CD4-positive, alpha-beta memory T cell (primary cell): ENCODE measurements around the gene AHRR. TPM values are rescaled to one million over a fixed set of nuclear protein-coding genes. Genes with fewer than 3 reads are reported as not detected.

Experiments
- CTCF ChIA-PET: fragments of 350-600 bp; sonication (Branson Sonifier 250); formaldehyde crosslinking; loops from one replicate; lab custom pipeline; 2021; ENCODE audit warnings: inconsistent platforms; ENCODE audit not compliant: partially characterized antibody; lab: Charles Lee
- POLR2A ChIA-PET: fragments of 350-600 bp; sonication (Branson Sonifier 250); formaldehyde crosslinking; loops from one replicate; lab custom pipeline; 2021; ENCODE audit not compliant: partially characterized antibody; lab: Charles Lee
- DNase-seq, 5 donors: peaks; one replicate each; pipeline versions ENCODE4 v3.0.0 to v3.0.0-alpha.2; 2020 to 2022; ENCODE audit warnings: mixed read lengths in 1 of 5
- H3K27ac ChIP-seq: one replicate; pipeline ENCODE4 v1.7.0; 2013; ENCODE audit warnings: low read depth, low read length
- H3K27me3 ChIP-seq: 2 replicates; pipeline ENCODE4 v1.7.0; 2013; ENCODE audit warnings: mild to moderate bottlenecking, low read length, moderate library complexity; ENCODE audit not compliant: insufficient read depth
- H3K36me3 ChIP-seq: 2 replicates; pipeline ENCODE4 v1.7.0; 2013; ENCODE audit warnings: mild to moderate bottlenecking, low read length, moderate library complexity; ENCODE audit not compliant: insufficient read depth
- H3K4me1 ChIP-seq: 2 replicates; pipeline ENCODE4 v1.7.0; 2013; ENCODE audit warnings: mild to moderate bottlenecking, low read length, moderate library complexity; ENCODE audit not compliant: insufficient read depth
- H3K4me3 ChIP-seq, 2 donors: one replicate each; pipeline ENCODE4 v1.7.0; 2013; ENCODE audit warnings: low read length in 2 of 2, mild to moderate bottlenecking in 1 of 2
- H3K9me3 ChIP-seq, 2 donors: one replicate each; pipeline ENCODE4 v1.7.0; 2013; ENCODE audit warnings: low read length in 2 of 2, control low read depth in 1 of 2; ENCODE audit not compliant: control insufficient read depth in 1 of 2
- H3K27ac Mint-ChIP-seq, 7 donors: one replicate each; pipeline ENCODE4 v1.8.0; 2020 to 2021; ENCODE audit warnings: mixed read lengths in 7 of 7, mild to moderate bottlenecking in 6 of 7, inconsistent platforms in 3 of 7, moderate library complexity in 3 of 7
- H3K27me3 Mint-ChIP-seq, 2 donors: one replicate each; pipeline ENCODE4 v1.8.0; 2020 to 2021; ENCODE audit warnings: mixed read lengths in 2 of 2
- H3K36me3 Mint-ChIP-seq, 2 donors: one replicate each; pipeline ENCODE4 v1.8.0; 2020 to 2021; ENCODE audit warnings: mixed read lengths in 2 of 2, inconsistent platforms in 1 of 2, mild to moderate bottlenecking in 1 of 2
- H3K4me1 Mint-ChIP-seq, 4 donors: one replicate each; pipeline ENCODE4 v1.8.0; 2020 to 2021; ENCODE audit warnings: mixed read lengths in 4 of 4, mild to moderate bottlenecking in 1 of 4
- H3K4me3 Mint-ChIP-seq, 8 donors: one replicate each; pipeline ENCODE4 v1.8.0; 2020 to 2021; ENCODE audit warnings: mixed read lengths in 8 of 8, mild to moderate bottlenecking in 7 of 8, moderate library complexity in 6 of 8, inconsistent platforms in 3 of 8
- H3K9me3 Mint-ChIP-seq, 8 donors: one replicate each; pipeline ENCODE4 v1.8.0; 2020 to 2021; ENCODE audit warnings: mixed read lengths in 8 of 8, mild to moderate bottlenecking in 5 of 8, inconsistent platforms in 3 of 8, moderate library complexity in 1 of 8
- intact Hi-C: fragments of 100-400 bp; cut with micrococcal nuclease; formaldehyde crosslinking; loops from one replicate; pipeline ENCODE4 v1.15.1; 2023
- polyA plus RNA-seq, 2 donors: library from polyadenylated mRNA; unstranded; fragments of 300-500 nt; fragmentation: Illumina TruSeq; gene quantifications; one replicate each; pipeline ENCODE4 v1.2.3, GENCODE V29; 2021
- total RNA-seq, 2 experiments: library from RNA; stranded (reverse); gene quantifications; one replicate each; pipeline ENCODE4 v1.2.3, GENCODE V29; 2021

The AHRR gene
- total and polyA plus RNA-seq, 4 experiments from 2014 or later: 0.23 to 2.7 (median 0.74) TPM

DNA sequence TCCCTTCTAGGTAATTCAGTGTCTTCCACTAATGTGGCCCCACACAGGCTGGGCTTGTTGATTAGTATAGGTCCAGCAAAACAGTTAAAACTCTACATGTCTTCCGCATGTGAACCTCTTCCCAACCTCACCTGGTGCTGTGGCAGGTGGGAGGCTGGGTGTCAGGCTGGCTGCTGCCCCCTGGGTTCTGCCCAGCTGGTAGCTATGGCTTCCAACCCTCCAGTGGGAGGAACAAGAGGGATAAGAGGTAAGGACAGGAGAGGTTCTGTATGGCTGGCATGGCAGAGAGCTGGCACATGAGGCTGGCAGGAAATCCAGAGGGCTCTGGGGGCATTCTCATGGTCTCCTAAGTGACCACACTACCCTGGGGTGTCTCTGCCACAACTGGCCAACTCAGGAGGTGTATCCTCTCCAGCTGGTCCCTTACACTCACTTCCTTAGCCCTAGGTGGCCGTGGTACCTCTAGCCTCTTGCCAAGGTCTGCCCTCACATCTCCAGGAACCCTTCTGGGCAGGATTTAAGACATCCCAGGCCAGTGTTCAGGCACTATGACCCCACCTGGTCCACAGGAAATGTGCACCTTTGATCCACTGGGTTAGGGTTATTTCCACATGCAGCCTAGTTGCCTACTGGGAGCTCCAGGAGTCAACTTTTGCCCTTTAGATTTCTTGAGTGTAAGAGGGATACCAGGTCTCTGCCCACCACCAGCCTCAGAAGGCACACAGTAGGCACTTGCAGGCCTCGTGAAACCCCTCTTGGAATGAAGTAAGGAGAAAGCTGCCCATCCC lies 41.7 kb downstream of the AHRR start:
- POLR2A ChIA-PET: interaction anchor here (1.1 kb wide), 1 partner anchor 10 kb away, joined by 4 read pairs; no protein-coding TSS in a partner anchor
- H3K27me3 Mint-ChIP-seq: peaks cover 9 to 12% of the 10 kb centered on the region in 2 donors
- H3K27me3 ChIP-seq: no peaks in the 10 kb centered on the region
- no peaks in the 10 kb centered on the region for H3K36me3 ChIP-seq
- H3K36me3 Mint-ChIP-seq: no peaks in the 10 kb centered on the region
- H3K4me1 Mint-ChIP-seq: no peaks in the 10 kb centered on the region
- H3K4me3 Mint-ChIP-seq: no peak overlapping the region
- CTCF ChIA-PET: no interaction called here
- H3K4me1 ChIP-seq: no peaks in the 10 kb centered on the region
- DNase-seq: no peak
- no peaks in the 10 kb centered on the region for H3K9me3 ChIP-seq
- intact Hi-C loops: no loop called here
- no peak overlapping the region for H3K27ac ChIP-seq
- H3K9me3 Mint-ChIP-seq: peaks cover 0 to 31% (median 14%) of the 10 kb centered on the region in 8 donors
- H3K4me3 ChIP-seq: no peak overlapping the region
- H3K27ac Mint-ChIP-seq: no peak overlapping the region

DNA sequence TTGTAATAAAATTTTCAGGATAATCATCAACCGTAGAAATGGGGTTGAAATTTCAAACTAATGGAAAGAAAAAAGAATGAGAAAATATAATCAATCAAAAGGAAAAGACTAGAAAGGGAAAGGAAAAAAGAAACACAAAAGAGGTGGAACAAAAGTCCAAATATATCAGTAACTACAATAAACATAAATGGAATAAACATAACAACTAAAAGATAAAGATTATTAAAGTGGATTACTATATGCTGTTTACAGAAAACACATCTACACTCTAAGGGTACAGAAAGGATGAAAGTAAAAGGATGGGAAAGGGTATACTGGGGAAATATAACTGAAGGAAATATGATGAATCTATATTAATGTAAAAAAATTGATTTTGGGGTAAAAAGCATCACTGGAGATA lies 43.0 kb downstream of the AHRR start:
- no peaks in the 10 kb centered on the region for H3K27me3 ChIP-seq
- ChIA-PET CTCF (no interaction called here), POLR2A (no interaction called here)
- peaks cover 11% of the 10 kb centered on the region for H3K4me1 ChIP-seq
- Mint-ChIP-seq H3K4me1 (peaks cover 6 to 13% (median 10%) of the 10 kb centered on the region in 4 donors), H3K9me3 (peaks cover 0 to 31% (median 14%) of the 10 kb centered on the region in 8 donors), H3K4me3 (peak overlapping the region in 1 of 8 donors; percentile 34), H3K27ac (no peak overlapping the region), H3K27me3 (peaks cover 11 to 20% of the 10 kb centered on the region in 2 donors), H3K36me3 (no peaks in the 10 kb centered on the region)
- H3K9me3 ChIP-seq: no peaks in the 10 kb centered on the region
- H3K36me3 ChIP-seq: no peaks in the 10 kb centered on the region
- no peak overlapping the region for H3K27ac ChIP-seq
- no peak overlapping the region for H3K4me3 ChIP-seq
- intact Hi-C loops: no loop called here
- no peak for DNase-seq

DNA sequence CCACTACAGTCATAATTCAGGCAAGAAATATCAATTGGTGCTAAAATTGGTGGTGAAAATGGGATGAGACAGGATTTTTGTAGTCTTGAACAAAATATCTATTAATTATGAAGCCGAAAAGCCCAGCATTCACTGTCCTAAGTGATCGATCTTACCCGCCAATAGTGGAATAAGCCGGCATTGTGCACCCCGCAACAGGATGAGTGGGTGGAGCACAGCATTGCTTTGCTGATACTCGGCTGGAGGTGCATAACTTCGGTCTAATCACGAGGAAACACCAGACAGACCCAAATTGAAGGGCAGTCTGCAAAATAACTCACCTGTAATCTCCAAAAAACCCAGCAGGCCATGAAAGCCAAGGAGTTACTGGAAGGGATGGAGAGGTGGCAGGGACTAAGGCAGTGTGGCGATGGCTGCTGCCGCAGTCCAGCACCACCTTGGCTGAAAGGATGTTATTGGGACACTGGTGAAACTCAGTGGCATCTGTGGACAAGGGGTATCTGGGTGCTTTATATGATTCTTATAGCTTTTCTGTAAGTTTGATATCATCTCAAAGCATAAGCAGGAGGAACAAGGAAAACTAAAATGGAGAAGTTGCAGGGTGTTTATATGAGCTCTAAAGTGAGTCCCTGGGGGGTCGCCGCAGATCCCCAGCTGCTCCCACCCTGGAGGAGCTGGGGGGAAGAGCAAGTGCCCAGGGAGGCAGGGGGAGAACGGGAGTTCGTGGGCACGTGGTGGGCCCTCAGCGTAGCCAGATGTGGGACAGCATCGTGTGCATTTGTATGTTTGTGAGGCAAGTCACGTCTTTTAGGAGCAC lies 45.2 kb downstream of the AHRR start:
- Histone ChIP-seq H3K4me3 (no peak overlapping the region), H3K27me3 (no peaks in the 10 kb centered on the region), H3K4me1 (peaks cover 11% of the 10 kb centered on the region), H3K9me3 (no peaks in the 10 kb centered on the region), H3K27ac (no peak overlapping the region), H3K36me3 (no peaks in the 10 kb centered on the region)
- ChIA-PET CTCF (no interaction called here), POLR2A (no interaction called here)
- intact Hi-C loops: no loop called here
- Mint-ChIP-seq H3K27ac (no peak overlapping the region), H3K36me3 (no peaks in the 10 kb centered on the region), H3K9me3 (peaks cover 0 to 31% (median 14%) of the 10 kb centered on the region in 8 donors), H3K4me1 (peaks cover 6 to 15% (median 12%) of the 10 kb centered on the region in 4 donors), H3K27me3 (peaks cover 6 to 15% of the 10 kb centered on the region in 2 donors), H3K4me3 (no peak overlapping the region)
- DNase-seq: no peak

DNA sequence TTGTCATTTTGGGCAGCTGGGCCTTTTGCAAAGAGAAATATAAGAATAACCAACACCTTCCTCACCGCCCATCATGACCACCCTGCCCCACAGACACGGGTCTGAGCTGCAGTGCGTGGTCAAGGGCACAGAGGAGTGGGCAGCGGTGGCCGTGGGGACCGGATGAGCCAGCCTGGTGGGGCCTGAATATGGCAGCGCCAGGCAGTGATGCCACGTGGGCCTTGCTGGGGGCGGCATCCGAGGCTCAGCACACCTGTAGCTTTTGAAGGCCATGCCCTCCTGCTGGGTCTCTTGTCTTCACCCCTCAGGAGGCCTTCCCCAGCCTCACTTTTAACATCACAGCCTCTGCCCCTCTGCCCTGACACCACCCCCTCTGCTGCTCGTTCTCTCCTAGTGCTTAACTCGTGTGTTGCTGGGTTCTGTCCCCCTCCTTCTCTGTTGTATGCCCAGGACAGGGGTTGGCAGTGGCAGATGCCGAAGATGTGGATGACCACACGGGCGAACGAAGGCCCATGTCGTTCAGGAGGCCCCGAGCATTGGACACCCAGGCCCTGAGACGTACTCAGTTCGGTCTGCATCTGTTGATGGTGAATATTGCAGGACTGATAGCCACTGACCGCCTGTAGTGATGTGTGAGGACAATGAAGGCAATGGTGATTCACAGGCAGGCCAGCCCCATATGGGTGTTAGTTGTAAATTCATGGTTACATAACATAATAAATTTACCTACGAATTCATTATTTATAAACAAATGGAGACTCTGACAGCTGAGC lies 46.0 kb downstream of the AHRR start:
- CTCF ChIA-PET: no interaction called here
- H3K4me3 Mint-ChIP-seq: no peak overlapping the region
- Histone ChIP-seq H3K27ac (no peak overlapping the region), H3K4me1 (peaks cover 11% of the 10 kb centered on the region), H3K36me3 (no peaks in the 10 kb centered on the region), H3K9me3 (no peaks in the 10 kb centered on the region), H3K4me3 (no peak overlapping the region), H3K27me3 (no peaks in the 10 kb centered on the region)
- no peak overlapping the region for H3K27ac Mint-ChIP-seq
- no peak for DNase-seq
- H3K36me3 Mint-ChIP-seq: no peaks in the 10 kb centered on the region
- peaks cover 0 to 31% (median 14%) of the 10 kb centered on the region in 8 donors for H3K9me3 Mint-ChIP-seq
- peaks cover 3 to 15% of the 10 kb centered on the region in 2 donors for H3K27me3 Mint-ChIP-seq
- intact Hi-C loops: no loop called here
- POLR2A ChIA-PET: no interaction called here
- H3K4me1 Mint-ChIP-seq: peaks cover 6 to 19% (median 12%) of the 10 kb centered on the region in 4 donors

DNA sequence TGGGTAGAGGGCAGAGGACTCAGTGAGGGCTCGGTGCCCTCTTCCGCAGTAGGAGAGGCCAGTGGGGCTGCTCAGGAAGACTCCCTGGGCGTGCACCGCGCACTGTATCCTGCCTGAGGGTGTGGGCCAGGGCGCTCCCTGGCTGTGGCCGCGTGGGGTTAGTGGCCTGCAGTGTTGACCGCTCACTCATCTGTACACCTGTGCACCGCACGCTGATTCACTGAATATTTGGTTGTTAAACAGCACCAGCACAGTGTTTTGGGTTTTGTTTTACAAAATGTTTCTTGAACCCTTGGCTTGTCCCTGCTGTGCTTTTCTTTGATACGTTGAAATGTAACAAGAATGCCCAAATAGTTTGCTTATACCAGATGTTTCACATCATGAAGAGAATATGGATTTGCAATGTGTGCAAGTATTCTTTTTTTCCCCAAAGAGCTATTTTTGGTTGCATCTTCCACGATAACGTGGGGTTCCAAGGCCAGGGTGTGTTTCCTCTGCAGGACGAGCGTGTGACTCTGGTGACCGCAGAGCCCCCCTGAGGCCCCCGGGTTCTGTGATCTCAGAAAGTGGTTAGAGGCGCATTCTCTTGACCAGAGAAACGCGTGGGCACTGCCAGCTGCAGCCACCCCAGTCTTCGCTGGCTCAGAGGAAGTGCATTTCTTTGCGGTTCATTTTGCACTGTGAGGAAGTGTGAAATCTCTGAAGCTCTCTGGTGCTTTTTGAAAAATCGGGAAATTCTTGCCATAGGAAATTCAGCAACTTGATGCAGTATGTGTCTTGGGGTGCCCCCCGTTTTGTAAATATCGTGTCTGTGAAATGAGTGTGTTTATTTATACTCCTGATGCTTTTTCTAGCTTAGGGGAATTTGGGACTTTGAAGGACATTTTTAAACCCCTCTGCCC lies 46.9 kb downstream of the AHRR start:
- no peak overlapping the region for H3K27ac ChIP-seq
- intact Hi-C loops: no loop called here
- H3K27me3 ChIP-seq: no peaks in the 10 kb centered on the region
- peak overlapping the region in 3 of 8 donors; percentile 25 to 49 (median 33) for H3K4me3 Mint-ChIP-seq
- CTCF ChIA-PET: interaction anchor here (1.4 kb wide), 1 partner anchor 10 kb away, joined by 3 read pairs; no protein-coding TSS in a partner anchor
- POLR2A ChIA-PET: no interaction called here
- H3K36me3 ChIP-seq: no peaks in the 10 kb centered on the region
- H3K27me3 Mint-ChIP-seq: peaks cover 3 to 15% of the 10 kb centered on the region in 2 donors
- peak overlapping the region in 1 of 7 donors; percentile 7 for H3K27ac Mint-ChIP-seq
- peaks cover 0 to 31% (median 14%) of the 10 kb centered on the region in 8 donors for H3K9me3 Mint-ChIP-seq
- no peaks in the 10 kb centered on the region for H3K36me3 Mint-ChIP-seq
- DNase-seq: no peak
- H3K4me3 ChIP-seq: no peak overlapping the region
- no peaks in the 10 kb centered on the region for H3K9me3 ChIP-seq
- peaks cover 6 to 19% (median 12%) of the 10 kb centered on the region in 4 donors for H3K4me1 Mint-ChIP-seq
- H3K4me1 ChIP-seq: peaks cover 15% of the 10 kb centered on the region

DNA sequence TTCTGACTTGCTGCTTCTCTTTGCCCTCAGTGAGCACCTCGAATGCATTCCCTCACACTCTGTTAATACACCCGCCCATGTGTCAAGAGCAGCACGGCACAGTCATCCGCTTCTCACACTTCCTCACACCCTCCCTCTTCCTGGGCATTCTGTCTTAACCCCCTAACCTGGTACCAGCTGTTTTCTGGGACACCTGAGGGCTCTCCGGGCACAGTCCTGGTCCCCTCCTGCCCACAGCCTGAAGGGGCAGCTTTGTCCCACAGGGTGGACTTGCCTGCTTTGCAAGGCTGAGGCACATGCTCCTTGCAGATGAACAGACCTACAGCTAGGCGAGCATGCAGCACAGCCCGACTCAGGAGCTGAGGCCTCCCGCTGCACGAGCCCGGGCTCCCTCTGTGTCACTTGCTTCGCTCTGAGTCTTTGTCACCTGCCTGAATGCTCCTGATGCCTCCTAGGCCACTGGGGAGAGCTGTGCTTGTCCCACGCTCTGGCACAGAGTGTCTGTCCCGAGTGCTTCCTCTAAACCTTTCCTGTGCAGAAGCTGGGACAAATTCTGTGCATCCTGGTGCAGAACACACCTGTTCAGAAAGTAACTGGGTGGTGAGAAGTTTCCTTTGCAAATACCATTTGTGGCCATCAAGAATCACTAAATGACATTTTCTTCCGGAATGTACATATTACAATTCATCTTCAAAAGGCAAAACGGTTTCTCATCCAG lies 47.8 kb downstream of the AHRR start:
- Mint-ChIP-seq H3K27ac (peak overlapping the region in 1 of 7 donors; percentile 7), H3K4me1 (peaks cover 6 to 19% (median 13%) of the 10 kb centered on the region in 4 donors), H3K4me3 (peak overlapping the region in 4 of 8 donors; percentile 2 to 49 (median 18)), H3K36me3 (no peaks in the 10 kb centered on the region), H3K27me3 (peaks cover 5 to 14% of the 10 kb centered on the region in 2 donors), H3K9me3 (peaks cover 0 to 23% (median 13%) of the 10 kb centered on the region in 8 donors)
- POLR2A ChIA-PET: no interaction called here
- Histone ChIP-seq H3K4me1 (peaks cover 15% of the 10 kb centered on the region), H3K27me3 (no peaks in the 10 kb centered on the region), H3K36me3 (no peaks in the 10 kb centered on the region), H3K9me3 (no peaks in the 10 kb centered on the region), H3K4me3 (no peak overlapping the region), H3K27ac (no peak overlapping the region)
- intact Hi-C loops: no loop called here
- CTCF ChIA-PET: interaction anchor here (1.4 kb wide), 1 partner anchor 9 kb away, joined by 3 read pairs; no protein-coding TSS in a partner anchor
- no peak for DNase-seq
